Hepatocyte (in vitro differentiated cells): Measurements from ENCODE around the gene GPATCH1. TPM values are rescaled to one million over a fixed set of nuclear protein-coding genes. Genes with fewer than 3 reads are reported as not detected.

Source experiments
- DNase-seq: peaks from one replicate; pipeline ENCODE4 v3.0.0-alpha.2; 2016; ENCODE audit warnings: low spot score
- H2AFZ ChIP-seq: fragments of 200-600 bp; sonication (generic); 2 replicates; pipeline ENCODE4 v1.6.0; 2016; ENCODE audit warnings: antibody characterized with exemption, mild to moderate bottlenecking
- H3K27ac ChIP-seq: fragments of 200-600 bp; sonication (generic); 2 replicates; pipeline ENCODE4 v1.5.1; 2016; ENCODE audit warnings: mild to moderate bottlenecking
- H3K27me3 ChIP-seq: fragments of 200-600 bp; sonication (generic); 2 replicates; pipeline ENCODE4 v1.6.1; 2016
- H3K36me3 ChIP-seq: fragments of 200-600 bp; sonication (generic); replicated peaks from 2 replicates; pipeline ENCODE4 v1.5.1; 2016; ENCODE audit warnings: low read depth; ENCODE audit not compliant: insufficient read depth
- H3K4me1 ChIP-seq: fragments of 200-600 bp; sonication (generic); 2 replicates; pipeline ENCODE4 v1.5.1; 2016; ENCODE audit warnings: mild to moderate bottlenecking, moderate library complexity; ENCODE audit not compliant: insufficient read depth
- H3K4me2 ChIP-seq: fragments of 200-600 bp; sonication (generic); 2 replicates; pipeline ENCODE4 v1.6.0; 2016
- H3K4me3 ChIP-seq: fragments of 200-600 bp; sonication (generic); 2 replicates; pipeline ENCODE4 v1.5.1; 2016; ENCODE audit warnings: mild to moderate bottlenecking
- H3K79me2 ChIP-seq: fragments of 200-600 bp; sonication (generic); 2 replicates; pipeline ENCODE4 v1.6.0; 2017; ENCODE audit warnings: mild to moderate bottlenecking
- H3K9me2 ChIP-seq: fragments of 200-600 bp; sonication (generic); replicated peaks from 2 replicates; pipeline ENCODE4 v1.6.0; 2017; ENCODE audit warnings: mild to moderate bottlenecking; ENCODE audit not compliant: insufficient read depth
- H3K9me3 ChIP-seq: fragments of 200-600 bp; sonication (generic); 2 replicates; pipeline ENCODE4 v1.5.1; 2016; ENCODE audit warnings: low read depth, mild to moderate bottlenecking
- H4K20me1 ChIP-seq: fragments of 200-600 bp; sonication (generic); 2 replicates; pipeline ENCODE4 v1.6.0; 2016; ENCODE audit warnings: mild to moderate bottlenecking; ENCODE audit not compliant: insufficient read depth, poor library complexity, severe bottlenecking
- CTCF ChIP-seq: fragments of 200-600 bp; sonication (generic); IDR thresholded peaks from 2 replicates; pipeline ENCODE4 v1.5.1; 2016; ENCODE audit warnings: antibody characterized with exemption, mild to moderate bottlenecking; ENCODE audit not compliant: poor library complexity
- EZH2 ChIP-seq: fragments of 200-600 bp; sonication (generic); IDR thresholded peaks from 2 replicates; pipeline ENCODE4 v1.6.1; 2016; ENCODE audit warnings: antibody characterized with exemption, mild to moderate bottlenecking, borderline replicate concordance
- EZH2phosphoT487 ChIP-seq: fragments of 200-600 bp; sonication (generic); IDR thresholded peaks from one replicate; pipeline ENCODE4 v1.6.1; 2018; ENCODE audit warnings: antibody characterized with exemption, mild to moderate bottlenecking, low read depth, moderate library complexity; ENCODE audit not compliant: unreplicated experiment, severe bottlenecking
- WGBS: methylation state at CpG from one replicate; pipeline ENCODE4 v1.1.6; 2016; ENCODE audit warnings: low lambda C conversion rate; ENCODE audit errors: missing lambda C conversion rate; 5-methylcytosine and 5-hydroxymethylcytosine counted together
- polyA plus RNA-seq: library from polyadenylated mRNA; unstranded; fragments of >200 nt; fragmentation: Nextera tagmentation; extraction: Ambion mirVana; gene quantifications from 2 replicates; pipeline ENCODE4 v1.2.1, GENCODE V29; 2016
- total RNA-seq: library from RNA; depleted of rRNA; stranded (reverse); fragments of >200 nt; gene quantifications from 2 replicates; pipeline ENCODE4 v1.2.3, GENCODE V29; 2014

GPATCH1 gene
- total and polyA plus RNA-seq, 2 experiments from 2014 or later: 6.8 to 14.5 TPM

GRCh38 chr19:33114312-33114711, 33.3 kb downstream of the GPATCH1 start:
- no peak overlapping the region for H3K4me2 ChIP-seq
- no peak overlapping the region for H3K27ac ChIP-seq
- TF ChIP-seq CTCF: no peak
- TF ChIP-seq EZH2: no peak
- TF ChIP-seq EZH2phosphoT487: no peak
- H4K20me1 ChIP-seq: no peaks in the 10 kb centered on the region
- no peak overlapping the region for H2AFZ ChIP-seq
- no peak for DNase-seq
- H3K9me3 ChIP-seq: no peaks in the 10 kb centered on the region
- H3K36me3 ChIP-seq: peaks cover 4% of the 10 kb centered on the region
- no peaks in the 10 kb centered on the region for H3K9me2 ChIP-seq
- H3K79me2 ChIP-seq: no peaks in the 10 kb centered on the region
- H3K27me3 ChIP-seq: no peaks in the 10 kb centered on the region
- no peaks in the 10 kb centered on the region for H3K4me1 ChIP-seq
- no peak overlapping the region for H3K4me3 ChIP-seq
- WGBS: 94% methylated on average over 4 of the region's 4 CpGs

- H3K4me2 ChIP-seq: no peak overlapping the region
- H3K36me3 ChIP-seq: no peaks in the 10 kb centered on the region
- no peak overlapping the region for H2AFZ ChIP-seq
- DNase-seq: no peak
- H4K20me1 ChIP-seq: no peaks in the 10 kb centered on the region
- no peak overlapping the region for H3K4me3 ChIP-seq
- no peaks in the 10 kb centered on the region for H3K79me2 ChIP-seq
- 95% methylated on average over 8 of the region's 8 CpGs for WGBS
- TF ChIP-seq EZH2phosphoT487 (no peak), EZH2 (no peak), CTCF (no peak)
- no peaks in the 10 kb centered on the region for H3K9me2 ChIP-seq
- no peaks in the 10 kb centered on the region for H3K27me3 ChIP-seq
- no peaks in the 10 kb centered on the region for H3K9me3 ChIP-seq
- no peaks in the 10 kb centered on the region for H3K4me1 ChIP-seq
- H3K27ac ChIP-seq: no peak overlapping the region
Measured at GRCh38 chr19:33117501-33117900, 36.5 kb downstream of the GPATCH1 start.

- 97% methylated on average over 10 of the region's 10 CpGs for WGBS
- no peak overlapping the region for H3K4me3 ChIP-seq
- no peak overlapping the region for H3K27ac ChIP-seq
- H3K4me1 ChIP-seq: no peaks in the 10 kb centered on the region
- no peaks in the 10 kb centered on the region for H3K27me3 ChIP-seq
- no peak overlapping the region for H3K4me2 ChIP-seq
- H3K36me3 ChIP-seq: no peaks in the 10 kb centered on the region
- no peak for DNase-seq
- H3K79me2 ChIP-seq: no peaks in the 10 kb centered on the region
- H3K9me2 ChIP-seq: no peaks in the 10 kb centered on the region
- no peaks in the 10 kb centered on the region for H3K9me3 ChIP-seq
- TF ChIP-seq EZH2 (no peak), EZH2phosphoT487 (no peak), CTCF (no peak)
- H4K20me1 ChIP-seq: no peaks in the 10 kb centered on the region
- no peak overlapping the region for H2AFZ ChIP-seq
Measured at GRCh38 chr19:33118643-33119042, 37.7 kb downstream of the GPATCH1 start.
